Stimulated activated naive CD4-positive, alpha-beta T cell (primary cell): Measurements from ENCODE around the gene NET1.
"Not testable (repeated sequence)": the region's sequence is repeated elsewhere in the genome, so short reads cannot be mapped to it uniquely, and the experiment has no call there.

Experiments
- DNase-seq, 6 experiments: peaks; one replicate each; lab custom pipeline; 2025; lab: John Stamatoyannopoulos, UW

The NET1 gene

DNA sequence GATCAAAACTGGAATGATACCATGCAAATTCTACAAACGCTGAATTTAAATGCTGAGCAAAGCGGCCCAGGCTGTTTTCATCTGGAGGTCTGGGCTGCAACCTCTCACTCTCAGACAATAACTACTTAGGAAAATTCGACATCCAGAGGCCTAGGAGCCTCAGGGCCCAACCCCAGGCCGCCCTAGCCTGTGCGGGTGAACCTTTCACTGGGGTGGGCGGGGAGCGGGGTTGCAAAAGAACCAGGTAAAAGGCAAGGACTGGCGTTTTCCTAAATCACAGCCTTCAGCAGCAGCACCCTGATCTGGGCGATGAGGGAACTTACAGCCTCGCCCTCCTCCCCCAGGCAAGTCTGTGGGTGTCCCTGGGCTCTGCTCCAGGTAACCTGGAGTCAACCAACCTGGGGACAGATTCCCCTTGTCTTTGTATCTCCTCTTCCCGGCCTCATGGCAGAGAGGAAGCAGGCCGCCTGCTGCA, 53.7 kb downstream of the NET1 start:
- DNase-seq = no peak

GRCh38 chr10:5466451-5467206, 54.3 kb downstream of the NET1 start:
- DNase-seq = peak in 1 of 6 experiments; percentile 3

DNA sequence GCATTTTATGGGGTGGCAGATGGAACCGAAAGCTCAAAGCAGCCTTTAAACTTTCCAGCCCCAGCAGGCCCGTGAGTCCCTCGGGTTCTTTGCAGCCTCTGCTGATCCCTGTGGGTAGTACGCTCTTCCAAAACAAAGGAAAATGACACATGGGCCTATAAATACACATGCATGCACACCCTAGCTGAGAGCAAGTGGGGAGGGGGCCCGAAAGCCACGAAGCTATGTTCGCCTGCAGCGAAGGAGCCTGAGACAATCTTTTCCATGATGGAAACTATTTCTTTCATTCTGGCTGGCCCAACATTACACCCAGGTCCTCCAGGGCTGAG, 54.8 kb downstream of the NET1 start:
- DNase-seq = no peak

DNA sequence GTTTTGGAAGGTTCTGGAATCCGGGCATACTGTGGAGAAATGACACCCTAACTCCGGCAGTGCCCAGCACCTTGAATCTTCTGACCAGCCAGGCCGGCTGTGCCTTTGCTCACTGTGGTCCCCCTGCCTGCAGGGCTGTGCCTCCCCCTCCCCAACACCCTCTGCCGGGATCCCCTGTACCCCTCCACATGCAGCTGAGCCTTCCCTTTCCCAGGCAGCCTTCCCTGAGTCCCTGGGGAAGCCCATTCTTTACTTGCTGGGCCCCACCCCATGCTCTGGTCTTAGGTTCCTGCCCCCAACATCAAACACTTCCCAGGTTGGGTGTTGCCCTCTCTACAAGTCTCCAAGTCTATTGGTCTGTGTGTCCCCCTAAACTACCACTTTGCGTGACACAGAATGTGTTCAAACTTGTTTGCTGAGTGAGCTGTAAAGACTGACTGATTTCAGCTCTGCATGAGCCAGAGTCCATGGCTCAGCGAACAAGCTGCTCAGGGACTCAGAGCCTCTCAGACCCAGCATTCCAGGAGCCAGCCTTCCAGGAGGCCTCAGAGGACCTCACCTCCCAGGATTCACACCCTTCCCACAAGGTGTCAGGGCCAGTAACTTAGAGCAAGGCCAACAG, 55.4 kb downstream of the NET1 start:
- no peak for DNase-seq

GRCh38 chr10:5468262-5469106, 56.1 kb downstream of the NET1 start:
- DNase-seq = no peak

DNA sequence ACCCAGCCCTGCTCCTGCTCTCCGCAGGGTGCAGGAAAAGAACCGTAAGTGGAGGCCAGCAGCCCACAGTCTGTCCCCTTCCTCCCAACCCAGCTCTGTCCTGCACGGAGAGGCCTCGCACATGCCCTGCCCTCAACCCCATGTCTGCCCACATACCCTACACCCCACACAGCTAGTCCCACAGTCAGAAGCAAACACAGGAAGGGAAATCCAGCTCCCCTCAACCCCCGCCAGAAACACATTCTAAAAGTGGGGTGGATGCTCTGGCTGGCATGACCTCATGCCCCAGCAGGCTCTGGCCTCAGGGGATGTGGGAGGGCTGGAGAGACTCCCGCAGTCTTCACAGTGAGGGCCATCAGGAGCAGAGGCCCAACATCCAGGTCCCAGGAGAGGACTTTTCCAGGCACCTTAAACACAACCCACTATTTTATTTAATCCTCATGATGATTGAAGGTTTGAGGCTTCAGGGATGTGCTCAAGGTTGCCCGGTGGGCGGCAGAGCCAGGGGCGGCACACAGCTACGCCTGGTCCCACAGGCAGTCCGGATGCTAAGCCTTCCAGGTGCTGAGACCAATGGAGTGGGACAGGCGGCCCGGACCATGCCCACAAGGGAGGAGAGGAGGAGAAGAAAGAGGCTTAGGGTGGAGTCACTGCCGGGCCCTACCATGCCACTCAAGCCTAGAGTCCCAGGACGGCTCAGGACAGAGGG, 57.1 kb downstream of the NET1 start:
- no peak for DNase-seq

GRCh38 chr10:5470062-5470751, 57.9 kb downstream of the NET1 start:
- DNase-seq = no peak

- DNase-seq = not testable (repeated sequence)
Observed at GRCh38 chr10:5474642-5475041, 62.3 kb downstream of the NET1 start.

- DNase-seq = not testable (repeated sequence)
Observed at GRCh38 chr10:5475088-5475487, 62.7 kb downstream of the NET1 start.

- DNase-seq = not testable (repeated sequence)
Observed at GRCh38 chr10:5475974-5476807, 63.8 kb downstream of the NET1 start.

- no peak for DNase-seq
Observed at GRCh38 chr10:5476918-5477525, 64.7 kb downstream of the NET1 start.

DNA sequence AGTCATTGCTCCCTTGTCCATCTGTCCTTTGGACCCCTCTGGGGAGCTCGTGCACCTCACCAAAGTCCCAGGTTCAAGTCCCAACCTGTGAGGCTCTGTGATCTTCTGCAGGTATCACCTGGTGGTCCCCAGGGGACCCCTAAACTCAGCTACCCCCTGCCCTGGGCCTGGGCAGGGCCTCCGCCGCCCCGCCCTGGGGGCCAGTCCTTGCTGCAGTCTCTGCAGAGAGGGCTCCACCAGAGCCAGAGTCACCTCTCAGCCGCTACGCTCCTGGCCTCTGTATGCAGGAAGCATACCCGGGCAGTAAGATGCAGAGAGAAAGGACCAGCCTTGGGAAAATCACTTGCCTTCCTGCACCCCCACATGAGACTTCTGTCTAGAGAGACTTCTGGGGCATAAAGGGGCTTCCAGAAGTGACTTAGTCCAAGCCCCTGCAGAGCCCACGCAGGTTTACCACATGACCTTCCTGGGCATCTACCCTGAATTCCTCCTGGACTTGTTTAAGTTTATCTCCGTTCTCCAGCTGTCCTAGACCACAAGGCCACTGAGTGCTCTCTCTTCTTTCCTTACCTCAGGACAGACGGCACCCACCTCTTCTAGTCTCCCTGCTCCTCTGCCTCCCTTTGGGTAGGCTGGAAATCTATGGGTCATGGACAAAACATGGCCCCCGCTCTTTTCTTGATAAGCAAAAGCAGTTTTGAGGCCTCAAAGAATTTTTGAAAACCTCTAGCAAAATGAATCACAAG, 65.8 kb downstream of the NET1 start:
- DNase-seq = no peak

- no peak for DNase-seq
Observed at GRCh38 chr10:5478694-5479305, 66.4 kb downstream of the NET1 start.

DNA sequence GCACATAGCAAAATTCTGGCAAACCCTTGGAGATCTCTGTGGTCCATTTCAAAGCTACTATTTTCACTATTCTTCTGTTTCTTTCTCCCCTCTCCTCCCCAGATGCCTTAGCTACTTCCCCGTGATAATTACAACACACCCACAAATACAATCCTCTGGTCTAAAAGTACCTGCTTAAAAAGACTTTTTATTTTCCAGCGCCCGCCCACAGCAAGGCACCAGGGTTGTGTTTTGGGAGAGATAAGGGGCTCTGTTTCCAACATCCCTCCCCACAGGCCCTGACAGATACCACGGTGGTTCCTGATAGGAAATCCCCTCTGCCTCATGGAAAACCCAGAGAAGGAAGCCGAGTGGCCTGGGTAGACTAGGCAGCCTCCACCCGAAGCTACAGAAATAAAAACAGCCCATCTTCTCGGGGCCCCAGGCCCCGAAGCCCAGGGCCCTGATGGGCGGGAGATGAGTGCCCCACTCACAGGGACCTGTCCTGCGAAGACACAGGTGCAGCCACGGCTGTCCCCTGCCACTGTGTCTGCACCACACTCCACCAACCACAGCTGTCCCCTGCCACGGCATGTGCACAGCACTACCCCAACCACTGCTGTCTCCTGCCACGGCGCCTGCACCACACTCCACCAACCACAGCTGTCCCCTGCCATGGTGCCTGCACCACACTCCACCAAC, 67.3 kb downstream of the NET1 start:
- DNase-seq = no peak

- no peak for DNase-seq
Observed at GRCh38 chr10:5480162-5480941, 68.0 kb downstream of the NET1 start.

DNA sequence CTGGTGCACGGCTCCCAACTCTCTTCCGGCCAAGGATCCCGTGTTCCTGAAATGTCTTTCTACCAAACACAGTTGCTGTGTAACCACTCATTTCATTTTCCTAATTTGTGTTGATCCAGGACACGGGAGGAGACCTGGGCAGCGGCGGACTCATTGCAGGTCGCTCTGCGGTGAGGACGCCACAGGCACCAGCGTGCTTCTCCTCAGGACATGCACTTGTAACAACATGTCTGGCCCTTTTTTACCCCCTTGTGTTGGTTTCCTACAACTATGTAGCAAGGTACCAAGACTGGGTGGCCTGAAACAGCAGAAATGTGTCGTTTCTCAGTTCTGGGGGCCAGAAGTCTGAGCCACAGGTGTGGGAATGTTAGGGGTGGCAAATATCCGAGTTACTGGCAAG, 68.8 kb downstream of the NET1 start:
- DNase-seq = no peak

- DNase-seq = no peak
Observed at GRCh38 chr10:5482016-5482415, 69.7 kb downstream of the NET1 start.

GRCh38 chr10:5484205-5484604, 71.8 kb downstream of the NET1 start:
- no peak for DNase-seq
